DMS53 (cell line): Measurements from ENCODE around the gene ZYG11A.

ENCODE experiments used
- DNase-seq: peaks from one replicate; lab custom pipeline; 2025; lab: John Stamatoyannopoulos, UW

ZYG11A gene

GRCh38 chr1:52918201-52918600 is 75.6 kb downstream of the ZYG11A start:
- no peak for DNase-seq

DNA sequence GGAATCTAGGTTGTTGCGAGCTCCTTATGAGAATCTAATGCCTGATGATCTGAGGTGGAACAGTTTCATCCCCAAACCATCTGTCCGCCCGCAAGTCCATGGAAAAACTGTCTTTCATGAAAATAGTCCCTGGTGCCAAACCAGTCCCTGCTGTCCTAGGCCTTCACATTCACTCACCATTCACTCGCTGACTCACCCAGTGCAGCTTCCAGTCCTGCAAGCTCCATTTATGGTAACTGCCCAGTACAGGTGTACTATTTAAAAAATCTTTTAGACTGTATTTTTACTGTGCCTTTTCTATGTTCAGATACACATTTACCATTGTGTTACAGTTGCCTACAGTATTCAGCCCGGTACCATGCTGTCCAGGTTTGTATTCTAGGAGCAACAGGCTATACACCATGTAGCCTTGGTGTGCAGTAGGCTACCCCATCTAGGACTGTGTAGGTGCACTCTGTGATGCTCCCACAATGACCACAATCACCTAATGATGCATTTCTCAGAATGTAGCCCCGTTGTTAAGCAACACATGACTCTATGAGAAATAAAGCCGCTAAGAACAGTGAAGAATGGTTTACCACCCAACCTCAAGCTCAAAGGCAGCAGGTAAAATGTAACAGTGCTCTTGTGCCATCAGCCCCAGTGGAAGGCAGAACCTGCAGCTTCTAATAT is 76.6 kb downstream of the ZYG11A start:
- DNase-seq = peak; percentile 25

DNA sequence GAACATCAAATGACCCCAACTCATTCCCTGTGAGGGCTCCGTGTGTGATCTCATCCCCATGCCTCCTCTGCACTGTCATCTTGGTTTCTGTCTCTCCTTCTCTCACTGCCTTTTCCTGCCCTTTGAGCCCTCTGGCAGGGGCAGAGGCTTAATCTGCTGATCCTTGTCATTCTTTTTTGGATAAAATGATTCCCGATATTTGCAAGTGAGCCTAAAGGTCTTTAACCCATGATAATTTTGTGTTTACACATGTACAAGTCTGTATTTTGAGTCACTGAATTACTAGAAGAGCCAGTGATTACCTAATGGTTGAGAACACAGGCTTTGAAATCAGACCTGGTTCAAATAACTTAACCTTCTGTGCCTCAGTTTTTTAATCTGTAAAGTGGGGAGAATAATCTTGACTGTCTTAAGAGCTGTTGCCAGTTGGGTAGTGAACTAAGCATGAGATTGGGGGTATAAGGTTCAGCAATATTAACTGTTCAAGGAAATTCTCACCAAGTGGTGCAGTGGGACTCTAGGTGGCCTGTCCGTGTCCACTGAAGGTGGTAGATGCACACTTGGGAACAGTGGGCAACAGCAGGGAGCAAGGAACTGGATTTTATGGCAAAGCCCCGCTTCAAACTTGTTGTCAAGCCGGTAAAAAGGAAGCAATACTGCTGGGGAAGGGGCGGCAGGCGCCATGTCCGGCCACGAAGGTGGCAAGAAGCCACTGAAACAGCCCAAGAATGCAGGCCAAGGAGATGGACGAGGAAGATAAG is 77.3 kb downstream of the ZYG11A start:
- DNase-seq = no peak

DNA sequence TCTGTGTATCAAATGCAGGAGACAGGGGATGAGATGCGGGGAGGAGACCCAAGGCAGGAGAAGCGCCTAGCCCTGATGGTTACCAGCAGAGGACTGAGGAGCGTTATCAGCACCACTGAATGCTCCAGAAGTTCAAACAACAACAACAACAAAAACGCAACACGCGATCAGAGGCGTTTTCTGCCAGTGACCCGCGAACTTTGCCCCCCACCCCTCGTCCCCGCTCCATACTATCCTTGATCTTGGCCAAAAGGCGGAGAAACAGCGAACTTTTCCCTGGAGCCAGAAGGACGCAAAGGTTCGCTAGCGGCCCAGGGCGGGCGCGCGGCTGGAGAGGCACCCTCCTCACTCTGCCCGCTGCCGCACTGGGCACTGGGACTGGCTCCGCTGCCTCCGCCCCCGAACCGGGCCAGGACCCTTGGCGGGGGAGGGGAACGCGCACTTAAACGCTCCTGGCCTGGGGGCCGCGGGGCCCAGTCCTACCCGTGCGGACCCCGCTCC is 78.3 kb downstream of the ZYG11A start:
- DNase-seq = peak; percentile 67

DNA sequence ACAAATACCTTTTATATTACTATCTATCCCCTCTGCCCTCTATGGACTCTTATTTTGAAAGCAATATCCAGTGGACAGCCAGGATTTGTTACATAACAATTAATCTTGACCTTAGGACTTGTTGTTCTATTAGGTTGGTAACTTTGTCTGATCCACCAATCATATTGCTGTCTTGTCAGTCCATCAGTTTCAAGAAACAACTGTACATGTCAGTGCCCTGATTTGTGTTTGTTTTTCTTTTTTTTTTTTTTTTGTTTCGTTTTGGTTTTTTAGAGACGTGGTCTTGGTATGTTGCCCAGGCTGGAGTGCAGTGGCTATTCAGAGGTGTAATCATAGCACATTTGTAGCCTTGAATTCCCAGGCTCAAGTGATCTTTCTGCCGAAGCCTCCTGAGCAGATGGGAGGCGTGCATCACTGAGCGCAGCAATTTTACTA is 83.0 kb downstream of the ZYG11A start:
- no peak for DNase-seq

DNA sequence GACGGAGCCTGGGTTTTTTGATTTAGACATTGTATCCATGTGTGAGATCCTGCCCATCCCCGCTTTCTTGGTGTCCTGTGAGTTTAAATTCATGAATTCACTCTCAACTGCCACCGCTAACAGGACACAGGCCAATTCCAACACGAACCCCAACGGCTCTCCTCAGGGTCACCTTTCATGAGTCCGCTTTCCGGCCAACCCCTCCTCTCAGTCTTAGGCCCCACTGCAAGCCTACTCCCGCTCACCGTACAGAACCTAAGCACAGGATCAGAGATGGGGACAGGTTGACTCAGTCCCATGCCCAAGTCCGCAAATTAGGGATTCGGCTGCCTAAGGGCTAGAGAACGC is 84.3 kb downstream of the ZYG11A start:
- DNase-seq = no peak

GRCh38 chr1:52927212-52928014 is 84.9 kb downstream of the ZYG11A start, which contains the start of gene SCP2:
TSS of gene SCP2 (plus strand) at chr1:52927276. CDS start at chr1:52927397, 121 bp downstream.
- DNase-seq = peak; percentile 94

- DNase-seq = no peak
These were observed 85.5 kb downstream of the ZYG11A start for GRCh38 chr1:52928015-52928404.

- DNase-seq = no peak
These were observed 86.5 kb downstream of the ZYG11A start for GRCh38 chr1:52929019-52929418.

DNA sequence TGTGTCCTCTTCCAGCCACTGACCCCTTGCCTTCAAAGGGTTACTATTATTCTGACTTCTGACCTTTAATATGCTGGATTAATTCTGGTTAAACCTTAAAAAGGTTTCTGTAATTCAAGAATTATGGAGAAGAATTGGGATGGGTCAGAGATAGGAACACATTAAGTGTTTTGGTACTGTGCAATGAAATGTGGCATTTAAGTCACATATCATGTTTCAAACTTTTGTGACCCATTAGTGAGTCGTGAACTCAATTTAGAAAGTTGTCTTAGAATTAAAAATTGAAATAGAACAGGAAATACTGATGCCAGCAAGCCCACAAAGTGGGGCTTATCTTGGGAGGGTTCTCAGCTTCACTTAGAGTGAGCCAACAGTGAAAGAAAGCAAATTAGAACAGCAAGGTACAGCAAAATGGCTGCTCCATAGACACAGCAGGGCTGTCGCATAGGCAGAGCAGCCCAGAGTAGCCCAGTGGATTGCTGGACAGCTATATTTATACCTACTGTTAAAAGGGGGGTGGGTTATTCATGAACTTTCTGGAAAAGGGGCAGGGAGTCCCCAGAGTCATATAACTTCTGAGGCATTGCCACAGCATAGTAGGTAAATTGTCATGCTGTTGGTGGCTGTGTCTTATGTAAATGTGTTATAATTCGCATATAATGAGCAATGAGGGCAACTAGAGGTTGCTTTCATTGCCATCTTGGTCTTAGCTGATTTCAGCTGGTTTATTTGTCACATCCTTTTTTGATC is 95.0 kb downstream of the ZYG11A start:
- DNase-seq = no peak

- DNase-seq = no peak
These were observed 95.6 kb downstream of the ZYG11A start for GRCh38 chr1:52938183-52938451.

DNA sequence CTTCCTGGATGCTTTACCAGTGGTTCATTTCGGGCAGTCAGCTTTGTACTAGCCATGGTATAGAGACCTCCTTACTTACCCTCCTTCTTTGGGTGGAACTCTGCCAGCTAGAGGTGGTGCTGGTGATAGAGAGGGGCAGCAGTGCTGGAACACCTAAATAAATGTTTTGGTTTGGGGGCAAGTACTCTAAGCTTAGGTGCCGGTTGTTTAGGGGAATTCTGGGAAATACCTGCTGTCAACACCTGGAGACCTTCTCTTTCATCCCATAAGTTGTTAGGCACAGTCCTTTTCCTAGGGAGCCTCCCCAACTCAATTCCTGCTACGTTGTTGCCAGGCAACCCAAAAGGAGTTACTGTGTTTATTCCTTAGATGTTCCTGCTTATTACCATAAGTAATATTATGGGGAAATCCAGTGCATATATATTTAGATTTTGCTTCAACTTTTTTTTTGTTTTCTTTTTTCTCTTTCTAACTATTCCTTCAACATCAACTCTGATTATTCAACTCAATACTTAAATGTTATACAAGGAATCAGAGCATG is 101.4 kb downstream of the ZYG11A start:
- DNase-seq = no peak

DNA sequence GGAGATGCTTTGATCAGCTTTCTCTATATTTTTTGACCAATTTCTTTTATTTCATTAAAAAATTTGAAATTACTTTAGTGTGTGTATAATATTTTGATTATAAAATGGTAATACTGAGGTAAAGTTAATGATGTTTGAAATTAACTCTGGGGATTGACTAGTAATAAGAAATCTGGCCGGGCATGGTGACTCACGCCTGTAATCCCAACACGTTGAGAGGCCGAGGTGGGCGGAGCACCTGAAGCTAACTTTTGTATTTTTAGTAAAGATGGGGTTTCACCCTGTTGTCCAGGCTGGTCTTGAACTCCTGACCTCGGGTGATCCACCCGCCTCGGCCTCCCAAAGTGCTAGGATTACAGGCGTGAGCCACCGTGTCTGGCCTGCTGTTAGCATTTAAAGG is 102.0 kb downstream of the ZYG11A start:
- DNase-seq = no peak
